Neuronal stem cell (in vitro differentiated cells): ENCODE measurements around the gene RAD9A.
A peak's percentile ranks its signal among the peaks of the same experiment; 100 is the strongest.

Source experiments
- DNase-seq: peaks from one replicate; pipeline ENCODE4 v3.0.0-alpha.2; 2013; ENCODE audit warnings: low spot score
- H2AFZ ChIP-seq: one replicate; pipeline ENCODE4 v1.6.1; 2013; ENCODE audit warnings: mild to moderate bottlenecking, low read length, inconsistent platforms
- H2AK5ac ChIP-seq: 2 replicates; pipeline ENCODE4 v1.6.1; 2013; ENCODE audit warnings: low read depth, mild to moderate bottlenecking, inconsistent platforms, low read length, moderate library complexity, mixed read lengths
- H2BK120ac ChIP-seq: 2 replicates; pipeline ENCODE4 v1.6.1; 2013; ENCODE audit warnings: low read depth, mild to moderate bottlenecking, inconsistent platforms, low read length, moderate library complexity, mixed read lengths
- H2BK12ac ChIP-seq: one replicate; pipeline ENCODE4 v1.6.1; 2013; ENCODE audit warnings: low read length, inconsistent platforms
- H2BK15ac ChIP-seq: 2 replicates; pipeline ENCODE4 v1.6.1; 2013; ENCODE audit warnings: mild to moderate bottlenecking, low read length, inconsistent platforms, mixed read lengths
- H2BK5ac ChIP-seq: one replicate; pipeline ENCODE4 v1.6.1; 2013; ENCODE audit warnings: inconsistent platforms, mild to moderate bottlenecking, low read length, moderate library complexity
- H3K14ac ChIP-seq: one replicate; pipeline ENCODE4 v1.6.1; 2013; ENCODE audit warnings: low read length, inconsistent platforms
- H3K18ac ChIP-seq: 2 replicates; pipeline ENCODE4 v1.6.1; 2013; ENCODE audit warnings: low read length, inconsistent platforms
- H3K23ac ChIP-seq: 2 replicates; pipeline ENCODE4 v1.6.1; 2013; ENCODE audit warnings: low read depth, mild to moderate bottlenecking, mixed read lengths, low read length, inconsistent platforms; ENCODE audit not compliant: poor library complexity
- H3K27ac ChIP-seq: replicated peaks from 3 replicates; pipeline ENCODE4 v1.5.1; 2013; ENCODE audit warnings: low read length, inconsistent platforms
- H3K27me3 ChIP-seq, 3 experiments: 2 replicates each; pipeline ENCODE4 v1.6.1; 2013; ENCODE audit warnings: low read length in 3 of 3, mild to moderate bottlenecking in 2 of 3, inconsistent platforms in 1 of 3, low read depth in 1 of 3, mixed read lengths in 1 of 3, moderate library complexity in 1 of 3; ENCODE audit not compliant: control insufficient read depth in 3 of 3, insufficient read depth in 3 of 3
- H3K36me3 ChIP-seq, 2 donors: replicated peaks in 1 of 2; 2 replicates each; pipeline ENCODE4 v1.6.1; 2013; ENCODE audit warnings: low read length in 2 of 2; ENCODE audit not compliant: control insufficient read depth in 2 of 2, insufficient read depth in 2 of 2
- H3K4ac ChIP-seq: 2 replicates; pipeline ENCODE4 v1.6.1; 2013; ENCODE audit warnings: inconsistent platforms, mild to moderate bottlenecking, low read length, moderate library complexity
- H3K4me1 ChIP-seq, 2 donors: 1 replicate in 1 of 2; 2 replicates in 1 of 2; pipeline ENCODE4 v1.6.1; 2013; ENCODE audit warnings: low read length in 2 of 2, low read depth in 1 of 2; ENCODE audit not compliant: control insufficient read depth in 2 of 2, insufficient read depth in 1 of 2
- H3K4me2 ChIP-seq: one replicate; pipeline ENCODE4 v1.6.1; 2013; ENCODE audit warnings: mild to moderate bottlenecking, low read length, inconsistent platforms; ENCODE audit not compliant: insufficient read depth, poor library complexity, severe bottlenecking
- H3K4me3 ChIP-seq, 2 donors: 2 replicates each; pipeline ENCODE4 v1.5.1; 2013; ENCODE audit warnings: low read length in 2 of 2, mild to moderate bottlenecking in 2 of 2, inconsistent platforms in 1 of 2, moderate library complexity in 1 of 2
- H3K79me1 ChIP-seq: one replicate; pipeline ENCODE4 v1.6.1; 2013; ENCODE audit warnings: low read depth, mild to moderate bottlenecking, inconsistent platforms, low read length, moderate library complexity
- H3K9ac ChIP-seq: one replicate; pipeline ENCODE4 v1.6.1; 2013; ENCODE audit warnings: mild to moderate bottlenecking, low read depth, low read length, inconsistent platforms; ENCODE audit not compliant: poor library complexity
- H3K9me3 ChIP-seq, 2 donors: replicated peaks in 1 of 2; 2 replicates each; pipeline versions ENCODE3 to v1.6.1; 2013; ENCODE audit warnings: low read length in 2 of 2, mild to moderate bottlenecking in 2 of 2, inconsistent platforms in 1 of 2, low read depth in 1 of 2, mixed read lengths in 1 of 2, moderate library complexity in 1 of 2; ENCODE audit not compliant: control insufficient read depth in 2 of 2, insufficient read depth in 1 of 2
- H4K8ac ChIP-seq: one replicate; pipeline ENCODE4 v1.6.1; 2013; ENCODE audit warnings: low read depth, mild to moderate bottlenecking, inconsistent platforms, low read length, moderate library complexity
- H4K91ac ChIP-seq: one replicate; pipeline ENCODE4 v1.6.1; 2013; ENCODE audit warnings: low read length, low read depth, mild to moderate bottlenecking, inconsistent platforms; ENCODE audit not compliant: poor library complexity
- WGBS, 2 donors: extraction: QIAGEN DNeasy Blood & Tissue Kit; methylation state at CpG; one replicate each; pipeline ENCODE4 v1.1.7; 2013; ENCODE audit warnings: missing lambda C conversion rate in 2 of 2, mixed read lengths in 1 of 2; ENCODE audit not compliant: insufficient read length in 2 of 2, insufficient replicate concordance in 1 of 2; ENCODE audit errors: extremely low coverage in 2 of 2; 5-methylcytosine and 5-hydroxymethylcytosine counted together

Gene RAD9A

DNA sequence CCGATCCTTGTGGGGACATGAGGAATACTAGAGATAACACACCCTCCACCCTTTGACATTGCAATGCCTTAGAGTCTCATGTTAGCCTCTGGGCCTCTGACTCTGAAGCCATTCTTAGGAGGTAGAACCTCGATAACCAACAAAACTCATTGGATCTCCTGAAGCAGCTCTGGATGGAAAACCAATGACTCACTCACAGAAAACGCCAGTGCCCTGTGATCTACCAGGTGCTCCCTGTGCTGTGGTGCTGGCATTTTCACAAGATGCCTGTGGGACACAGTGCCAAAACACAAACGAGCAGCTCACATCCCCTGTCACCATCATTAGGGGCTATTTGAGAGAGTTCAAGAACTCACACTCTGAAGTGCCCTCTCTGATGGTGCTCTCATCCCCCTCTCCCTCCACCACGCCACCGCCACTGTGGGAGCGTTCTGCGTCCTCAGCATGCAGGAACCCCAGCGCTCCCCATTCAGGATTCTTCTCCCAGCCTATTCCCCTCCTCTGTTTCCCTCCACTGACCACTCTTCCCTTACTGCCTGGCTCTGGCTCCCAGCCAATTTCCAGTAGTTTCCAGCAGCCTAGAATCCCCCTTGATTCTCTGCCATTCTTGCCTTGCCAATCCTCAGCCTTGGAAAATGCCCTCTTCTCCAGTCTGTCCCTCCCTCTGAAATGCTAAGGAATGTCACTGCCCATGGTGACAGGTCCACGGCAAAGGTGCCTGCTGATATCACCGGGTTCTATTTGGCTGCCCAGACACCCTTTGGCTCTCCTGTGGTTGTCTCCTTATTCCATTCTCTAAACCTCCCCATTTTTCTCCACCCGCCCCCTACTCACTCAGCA lies 33.7 kb upstream of the RAD9A start:
- no peak overlapping the region for H3K4ac ChIP-seq
- H3K36me3 ChIP-seq, result no peaks in the 10 kb centered on the region
- H3K4me2 ChIP-seq, result no peak overlapping the region
- no peaks in the 10 kb centered on the region for H3K27me3 ChIP-seq
- H2AFZ ChIP-seq, result no peak overlapping the region
- H4K91ac ChIP-seq, result no peak overlapping the region
- no peak overlapping the region for H2BK12ac ChIP-seq
- H3K9ac ChIP-seq, result no peak overlapping the region
- no peak overlapping the region for H4K8ac ChIP-seq
- no peaks in the 10 kb centered on the region for H3K9me3 ChIP-seq
- no peak overlapping the region for H3K18ac ChIP-seq
- no peak overlapping the region for H3K4me3 ChIP-seq
- no peak overlapping the region for H2BK120ac ChIP-seq
- H2AK5ac ChIP-seq, result no peak overlapping the region
- 100% methylated on average over 1 of the region's 12 CpGs; no CpG with 5 or more reads in 1 of the 2 donors for WGBS, 2 donors
- H3K23ac ChIP-seq, result no peak overlapping the region
- H3K27ac ChIP-seq, result no peak overlapping the region
- DNase-seq, result no peak
- no peaks in the 10 kb centered on the region for H3K79me1 ChIP-seq
- H3K14ac ChIP-seq, result no peak overlapping the region
- no peak overlapping the region for H2BK15ac ChIP-seq
- no peak overlapping the region for H2BK5ac ChIP-seq
- peaks cover 19% of the 10 kb centered on the region in 2 donors for H3K4me1 ChIP-seq

DNA sequence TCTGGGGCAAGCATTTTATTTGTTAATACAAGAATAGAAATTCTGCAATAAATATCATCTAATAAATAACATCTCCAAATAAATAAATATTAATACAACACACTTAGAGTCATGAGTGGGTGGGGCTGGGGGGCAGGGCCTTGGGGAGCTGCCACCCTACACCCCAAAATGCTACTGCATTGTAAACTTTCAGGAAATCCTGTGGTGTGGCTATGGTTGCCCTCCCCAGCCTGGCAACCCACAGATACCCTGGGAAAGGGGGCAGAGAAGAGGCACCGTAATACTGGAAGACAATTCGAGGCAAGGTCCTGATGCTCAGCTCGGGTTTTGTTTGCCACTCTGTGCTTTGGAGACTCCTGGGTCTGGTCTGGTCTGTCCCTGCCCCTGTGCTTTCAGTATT lies 27.6 kb upstream of the RAD9A start:
- Histone ChIP-seq H3K4me3 (no peak overlapping the region), H2BK12ac (no peak overlapping the region), H3K27me3 (no peaks in the 10 kb centered on the region), H2BK5ac (no peak overlapping the region), H3K4me1 (peaks cover 0 to 1% of the 10 kb centered on the region in 2 donors), H3K36me3 (peaks cover 2 to 17% of the 10 kb centered on the region in 2 donors), H3K27ac (no peak overlapping the region), H3K4me2 (no peak overlapping the region), H2AK5ac (no peak overlapping the region), H2BK15ac (no peak overlapping the region), H3K14ac (no peak overlapping the region), H2BK120ac (no peak overlapping the region), H3K4ac (no peak overlapping the region), H2AFZ (no peak overlapping the region), H3K9me3 (no peaks in the 10 kb centered on the region), H3K18ac (no peak overlapping the region), H3K23ac (no peak overlapping the region), H4K8ac (no peak overlapping the region), H3K79me1 (no peaks in the 10 kb centered on the region), H3K9ac (no peak overlapping the region), H4K91ac (no peak overlapping the region)
- DNase-seq, result no peak
- WGBS, 2 donors, result no CpG with 5 or more reads among the region's 3 CpGs

DNA sequence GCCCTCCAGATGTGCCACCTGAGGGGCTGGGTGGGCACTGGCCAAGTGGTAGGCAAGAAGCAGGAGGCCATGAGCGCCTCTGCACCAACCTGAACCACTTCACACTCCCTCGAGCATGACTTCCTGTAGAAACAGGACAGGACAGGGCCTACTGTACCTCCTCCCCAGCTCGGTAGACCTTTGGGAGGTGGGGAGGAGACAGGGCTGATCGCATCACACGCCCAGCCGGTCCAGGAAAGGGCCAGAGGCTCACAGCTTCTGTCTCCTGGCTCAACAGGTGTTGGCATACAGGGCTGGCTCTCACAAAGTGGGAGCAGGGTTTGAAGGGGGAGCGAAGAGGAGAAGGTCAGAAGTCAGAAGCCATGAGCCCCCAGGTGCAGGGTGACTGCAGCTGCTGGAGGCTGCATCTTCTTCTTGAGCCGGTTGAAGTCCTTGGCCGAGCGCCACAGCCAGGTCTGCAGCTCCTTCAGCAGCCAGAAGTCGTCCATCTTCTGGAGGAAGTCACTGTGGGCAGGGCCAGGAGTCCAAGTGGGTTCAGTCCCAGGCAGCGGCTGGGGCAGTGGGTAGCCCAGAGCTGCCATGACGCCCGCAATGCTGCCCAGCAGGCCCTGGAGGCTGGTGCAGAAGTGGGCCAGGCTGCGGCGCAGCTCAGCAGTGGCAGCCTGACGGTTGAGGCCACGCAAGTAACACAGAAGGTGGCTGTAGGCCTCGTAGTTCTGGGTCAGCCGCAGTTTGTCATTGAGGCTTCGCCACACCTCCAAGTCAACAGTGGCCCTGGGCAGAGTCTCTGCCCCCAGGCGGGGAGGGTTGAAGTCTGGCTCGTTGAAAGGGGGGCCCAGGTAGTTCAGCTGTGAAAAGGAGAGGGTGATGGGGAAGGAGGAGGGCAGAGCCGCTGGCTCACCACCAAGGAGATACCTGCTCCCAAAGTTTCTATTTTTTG lies 26.7 kb upstream of the RAD9A start:
- no peak overlapping the region for H3K14ac ChIP-seq

More for the DNA sequence above, 26.7 kb upstream of the RAD9A start:
- peaks cover 0 to 2% of the 10 kb centered on the region in 2 donors for H3K4me1 ChIP-seq
- H3K23ac ChIP-seq, result peak overlapping the region; percentile 59
- H4K8ac ChIP-seq, result no peak overlapping the region
- H2BK12ac ChIP-seq, result no peak overlapping the region
- peaks cover 0 to 3% (median 0%) of the 10 kb centered on the region in 3 experiments for H3K27me3 ChIP-seq
- no peak overlapping the region for H2BK5ac ChIP-seq
- H3K4me2 ChIP-seq, result no peak overlapping the region
- no peak overlapping the region for H3K27ac ChIP-seq
- no peak overlapping the region for H2AK5ac ChIP-seq
- peak overlapping the region; percentile 8 for H2BK15ac ChIP-seq
- H3K79me1 ChIP-seq, result peaks cover 1% of the 10 kb centered on the region
- no peak overlapping the region for H4K91ac ChIP-seq
- DNase-seq, result no peak
- no peak overlapping the region for H3K4me3 ChIP-seq
- H3K4ac ChIP-seq, result no peak overlapping the region
- no peak overlapping the region for H2BK120ac ChIP-seq
- H3K9me3 ChIP-seq, result no peaks in the 10 kb centered on the region
- H2AFZ ChIP-seq, result no peak overlapping the region
- no CpG with 5 or more reads among the region's 24 CpGs for WGBS, 2 donors
- H3K18ac ChIP-seq, result peak overlapping the region; percentile 27
- H3K36me3 ChIP-seq, result peaks cover 2 to 17% of the 10 kb centered on the region in 2 donors
- H3K9ac ChIP-seq, result no peak overlapping the region
